ENCODE results near the gene MEFV. TPM values are rescaled to one million over a fixed set of nuclear protein-coding genes. Genes with fewer than 3 reads are reported as not detected.

Gene MEFV
- total RNA-seq, 4 donors from 2014 or later: 3.0 to 7.7 (median 5.2) TPM

- no peak for TF ChIP-seq CTCF (IDR thresholded peaks at IDR 0.05; ENCODE audit: low read depth)
Observed at GRCh38 chr16:3281222-3281820, 24.9 kb upstream of the MEFV start.

- no peak for TF ChIP-seq CTCF (IDR thresholded peaks at IDR 0.05; ENCODE audit: low read depth)
Observed at GRCh38 chr16:3276679-3277078, 20.2 kb upstream of the MEFV start.

- no peak for TF ChIP-seq CTCF (IDR thresholded peaks at IDR 0.05; ENCODE audit: low read depth)
Observed at GRCh38 chr16:3274947-3275346, 18.5 kb upstream of the MEFV start.

- TF ChIP-seq CTCF (IDR thresholded peaks at IDR 0.05; ENCODE audit: low read depth): no peak
Observed at GRCh38 chr16:3274490-3274889, 18.1 kb upstream of the MEFV start.

- no peak for TF ChIP-seq CTCF (IDR thresholded peaks at IDR 0.05; ENCODE audit: low read depth)
Observed at GRCh38 chr16:3268294-3268693, 11.9 kb upstream of the MEFV start.

- TF ChIP-seq CTCF (IDR thresholded peaks at IDR 0.05; ENCODE audit: low read depth): no peak
Observed at GRCh38 chr16:3266873-3267537, 10.6 kb upstream of the MEFV start.

GRCh38 chr16:3264137-3265036 lies 8.0 kb upstream of the MEFV start:
- TF ChIP-seq CTCF (IDR thresholded peaks at IDR 0.05; ENCODE audit: low read depth): no peak

All from subcutaneous adipose tissue (tissue), 4 donors.